Aorta (tissue), 5 donors: ENCODE measurements around the gene TNPO3. TPM values are rescaled to one million over a fixed set of nuclear protein-coding genes. Genes with fewer than 3 reads are reported as not detected.
"Not testable (repeated sequence)": the region's sequence is repeated elsewhere in the genome, so short reads cannot be mapped to it uniquely, and the experiment has no call there.

Experiments used
- ATAC-seq: fragments of 200-7000 bp; cut with Tn5 transposase; one replicate; pipeline ENCODE4 v1.9.1; 2022; ENCODE audit warnings: moderate library complexity; ENCODE audit not compliant: low FRiP score
- DNase-seq, 2 donors: peaks; one replicate each; pipeline ENCODE4 v3.0.0-alpha.2; 2020
- H3K27ac ChIP-seq, 2 donors: one replicate each; pipeline ENCODE4 v1.5.1; 2013; ENCODE audit warnings: low read length in 2 of 2, mild to moderate bottlenecking in 2 of 2, moderate library complexity in 2 of 2, control low read depth in 1 of 2, inconsistent platforms in 1 of 2, low read depth in 1 of 2
- H3K27me3 ChIP-seq, 2 donors: one replicate each; pipeline ENCODE4 v1.6.1; 2013; ENCODE audit warnings: control low read depth in 1 of 2, low read length in 1 of 2, mild to moderate bottlenecking in 1 of 2, moderate library complexity in 1 of 2; ENCODE audit not compliant: insufficient read depth in 2 of 2, control insufficient read depth in 1 of 2
- H3K36me3 ChIP-seq, 2 donors: one replicate each; pipeline ENCODE4 v1.6.1; 2013; ENCODE audit warnings: control low read depth in 1 of 2, low read length in 1 of 2, mild to moderate bottlenecking in 1 of 2; ENCODE audit not compliant: insufficient read depth in 2 of 2, control insufficient read depth in 1 of 2
- H3K4me1 ChIP-seq, 2 donors: one replicate each; pipeline ENCODE4 v1.6.1; 2013; ENCODE audit warnings: low read length in 2 of 2, control low read depth in 1 of 2, mild to moderate bottlenecking in 1 of 2, moderate library complexity in 1 of 2; ENCODE audit not compliant: insufficient read depth in 2 of 2, control insufficient read depth in 1 of 2
- H3K4me3 ChIP-seq, 2 donors: one replicate each; pipeline ENCODE4 v1.5.1; 2013; ENCODE audit warnings: low read length in 2 of 2, control low read depth in 1 of 2, mild to moderate bottlenecking in 1 of 2
- H3K9me3 ChIP-seq: one replicate; pipeline ENCODE4 v1.6.1; 2013; ENCODE audit warnings: mild to moderate bottlenecking, low read length; ENCODE audit not compliant: control insufficient read depth
- whole genome bisulfite sequencing, 2 donors: extraction: QIAGEN DNeasy Blood & Tissue Kit; methylation state at CpG; one replicate each; pipeline ENCODE4 v1.1.7; 2013; 5-methylcytosine and 5-hydroxymethylcytosine counted together
- intact Hi-C, 2 donors: fragments of 100-400 bp; cut with DNase I; formaldehyde crosslinking; loops; one replicate each; pipeline versions ENCODE4 v1.14.2 to v1.15.0; 2022
- polyA plus RNA-seq, 2 donors: library from polyadenylated mRNA; stranded (reverse); fragments of 200-250 nt; gene quantifications; one replicate each; pipeline ENCODE4 v1.2.3, GENCODE V29; 2013
- total RNA-seq, 2 donors: library from RNA; stranded (reverse); fragmentation: NEBNext Ultra II Directional; extraction: Animal tissue kit (Norgen Biotek cat#: 25700); gene quantifications; one replicate each; pipeline ENCODE4 v1.2.1, GENCODE V29; 2021
- donor health status: healthy with polysubstance abuse.
- donor health status: Bipolar disorder and iron deficiency.
- donor health status: DM: no; HTN: no; CAD: no.
- donor health status: DM: no; HTN: no; CAD: no.
- donor health status: DM: yes; HTN: yes; CAD: no.

The TNPO3 gene
- total and polyA plus RNA-seq, 4 donors: 10.5 to 31.4 (median 20.2) TPM

GRCh38 chr7:129074361-129074871 is 19.5 kb upstream of the TNPO3 start:
- intact Hi-C loops: no loop called here
- ATAC-seq (no peak), DNase-seq (no peak)
- H3K4me1 ChIP-seq: no peaks in the 10 kb centered on the region
- WGBS, 2 donors: 80 to 84% methylated on average over 1 of the region's 1 CpG
- H3K4me3 ChIP-seq: no peak overlapping the region
- no peaks in the 10 kb centered on the region for H3K9me3 ChIP-seq
- peaks cover 0 to 1% of the 10 kb centered on the region in 2 donors for H3K27me3 ChIP-seq
- H3K36me3 ChIP-seq: no peaks in the 10 kb centered on the region
- no peak overlapping the region for H3K27ac ChIP-seq

- DNase-seq: no peak
- 57 to 69% methylated on average over 4 of the region's 4 CpGs for WGBS, 2 donors
- Histone ChIP-seq H3K9me3 (peaks cover 1% of the 10 kb centered on the region), H3K4me1 (no peaks in the 10 kb centered on the region), H3K36me3 (no peaks in the 10 kb centered on the region), H3K4me3 (no peak overlapping the region), H3K27me3 (peaks cover 0 to 1% of the 10 kb centered on the region in 2 donors), H3K27ac (no peak overlapping the region)
- no peak for ATAC-seq
- intact Hi-C loops: no loop called here
Measured at GRCh38 chr7:129073738-129074137, 18.8 kb upstream of the TNPO3 start.

GRCh38 chr7:129073204-129073603 is 18.3 kb upstream of the TNPO3 start:
- H3K36me3 ChIP-seq: no peaks in the 10 kb centered on the region
- no peak overlapping the region for H3K4me3 ChIP-seq
- no peak for ATAC-seq
- no peak for DNase-seq
- H3K27ac ChIP-seq: no peak overlapping the region
- 95% methylated on average over 1 of the region's 1 CpG for WGBS, 2 donors
- intact Hi-C loops: no loop called here
- peaks cover 1% of the 10 kb centered on the region for H3K9me3 ChIP-seq
- H3K4me1 ChIP-seq: no peaks in the 10 kb centered on the region
- H3K27me3 ChIP-seq: peaks cover 0 to 1% of the 10 kb centered on the region in 2 donors

GRCh38 chr7:129072479-129073011 is 17.6 kb upstream of the TNPO3 start:
- Histone ChIP-seq H3K4me1 (no peaks in the 10 kb centered on the region), H3K36me3 (no peaks in the 10 kb centered on the region), H3K27ac (no peak overlapping the region), H3K27me3 (peaks cover 0 to 1% of the 10 kb centered on the region in 2 donors), H3K4me3 (no peak overlapping the region), H3K9me3 (peaks cover 1% of the 10 kb centered on the region)
- intact Hi-C loops: no loop called here
- 71 to 76% methylated on average over 9 of the region's 9 CpGs for WGBS, 2 donors
- no peak for ATAC-seq
- no peak for DNase-seq

GRCh38 chr7:129069021-129069420 is 14.1 kb upstream of the TNPO3 start:
- Histone ChIP-seq H3K27me3 (no peaks in the 10 kb centered on the region), H3K9me3 (peaks cover 1% of the 10 kb centered on the region), H3K4me3 (no peak overlapping the region), H3K27ac (no peak overlapping the region), H3K36me3 (no peaks in the 10 kb centered on the region), H3K4me1 (no peaks in the 10 kb centered on the region)
- ATAC-seq (no peak), DNase-seq (no peak)
- WGBS, 2 donors: 73 to 81% methylated on average over 5 of the region's 5 CpGs
- intact Hi-C loops: no loop called here

GRCh38 chr7:129067943-129068548 is 13.1 kb upstream of the TNPO3 start:
- no peak overlapping the region for H3K27ac ChIP-seq
- ATAC-seq (no peak), DNase-seq (no peak)
- intact Hi-C loops: no loop called here
- WGBS, 2 donors: 73 to 81% methylated on average over 5 of the region's 5 CpGs
- peaks cover 1% of the 10 kb centered on the region for H3K9me3 ChIP-seq
- no peaks in the 10 kb centered on the region for H3K36me3 ChIP-seq
- H3K4me3 ChIP-seq: no peak overlapping the region
- H3K4me1 ChIP-seq: no peaks in the 10 kb centered on the region
- no peaks in the 10 kb centered on the region for H3K27me3 ChIP-seq

- DNase-seq, H3K27me3 ChIP-seq, H3K4me1 ChIP-seq, H3K9me3 ChIP-seq, intact Hi-C loops, H3K36me3 ChIP-seq, ATAC-seq, H3K27ac ChIP-seq, H3K4me3 ChIP-seq: not testable (repeated sequence)
- WGBS, 2 donors: 29 to 33% methylated on average over 4 of the region's 4 CpGs
Measured at GRCh38 chr7:129067132-129067561, 12.2 kb upstream of the TNPO3 start.

- no peak overlapping the region for H3K4me3 ChIP-seq
- H3K4me1 ChIP-seq: no peaks in the 10 kb centered on the region
- 73 to 74% methylated on average over 11 of the region's 11 CpGs for WGBS, 2 donors
- no peaks in the 10 kb centered on the region for H3K27me3 ChIP-seq
- DNase-seq: no peak
- ATAC-seq: no peak
- no peaks in the 10 kb centered on the region for H3K36me3 ChIP-seq
- intact Hi-C loops: no loop called here
- H3K9me3 ChIP-seq: peaks cover 1% of the 10 kb centered on the region
- H3K27ac ChIP-seq: no peak overlapping the region
Measured at GRCh38 chr7:129066290-129067131, 11.6 kb upstream of the TNPO3 start.
